ENCODE results near the gene ARHGAP25. TPM values are rescaled to one million over a fixed set of nuclear protein-coding genes. Genes with fewer than 3 reads are reported as not detected.

Gene ARHGAP25
- polyA plus RNA-seq, 1 experiment: 0.55 TPM

DNA sequence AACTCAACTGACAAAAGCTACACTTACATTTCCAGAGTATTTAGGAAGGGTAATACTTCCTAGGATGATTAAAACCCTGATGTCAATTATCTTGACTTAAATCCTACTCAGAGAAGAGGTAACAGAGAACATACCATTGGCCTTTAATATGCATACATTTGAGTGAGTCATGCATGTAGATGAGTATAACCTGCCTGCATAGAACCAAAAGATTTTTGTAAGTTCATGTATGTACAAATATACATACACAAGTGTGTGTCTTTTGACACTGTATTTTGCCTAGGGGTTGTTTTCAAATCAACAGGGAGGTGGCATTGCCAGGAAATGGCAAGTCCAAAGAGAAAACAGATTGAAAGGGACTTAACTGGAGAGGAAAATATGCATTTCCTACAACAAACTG lies 130.5 kb downstream of the ARHGAP25 start:
- TF ChIP-seq, protein P1, sequence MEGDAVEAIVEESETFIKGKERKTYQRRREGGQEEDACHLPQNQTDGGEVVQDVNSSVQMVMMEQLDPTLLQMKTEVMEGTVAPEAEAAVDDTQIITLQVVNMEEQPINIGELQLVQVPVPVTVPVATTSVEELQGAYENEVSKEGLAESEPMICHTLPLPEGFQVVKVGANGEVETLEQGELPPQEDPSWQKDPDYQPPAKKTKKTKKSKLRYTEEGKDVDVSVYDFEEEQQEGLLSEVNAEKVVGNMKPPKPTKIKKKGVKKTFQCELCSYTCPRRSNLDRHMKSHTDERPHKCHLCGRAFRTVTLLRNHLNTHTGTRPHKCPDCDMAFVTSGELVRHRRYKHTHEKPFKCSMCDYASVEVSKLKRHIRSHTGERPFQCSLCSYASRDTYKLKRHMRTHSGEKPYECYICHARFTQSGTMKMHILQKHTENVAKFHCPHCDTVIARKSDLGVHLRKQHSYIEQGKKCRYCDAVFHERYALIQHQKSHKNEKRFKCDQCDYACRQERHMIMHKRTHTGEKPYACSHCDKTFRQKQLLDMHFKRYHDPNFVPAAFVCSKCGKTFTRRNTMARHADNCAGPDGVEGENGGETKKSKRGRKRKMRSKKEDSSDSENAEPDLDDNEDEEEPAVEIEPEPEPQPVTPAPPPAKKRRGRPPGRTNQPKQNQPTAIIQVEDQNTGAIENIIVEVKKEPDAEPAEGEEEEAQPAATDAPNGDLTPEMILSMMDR (IDR thresholded peaks at IDR 0.05; ENCODE audit: low read depth, low read length): no peak
- Histone ChIP-seq H3K27me3 (ENCODE audit: control insufficient read depth, insufficient read depth, low read length) (peaks cover 6% of the 10 kb centered on the region), H3K27ac (ENCODE audit: low read depth, low read length) (no peak overlapping the region), H3K4me3 (ENCODE audit: low read depth, low read length) (no peak overlapping the region), H3K9me3 (ENCODE audit: control insufficient read depth, insufficient read depth, low read length) (no peaks in the 10 kb centered on the region)
- ChIA-PET CTCF (no interaction called here), POLR2A (no interaction called here)
- DNase-seq (ENCODE audit: low read depth, low spot score): no peak

DNA sequence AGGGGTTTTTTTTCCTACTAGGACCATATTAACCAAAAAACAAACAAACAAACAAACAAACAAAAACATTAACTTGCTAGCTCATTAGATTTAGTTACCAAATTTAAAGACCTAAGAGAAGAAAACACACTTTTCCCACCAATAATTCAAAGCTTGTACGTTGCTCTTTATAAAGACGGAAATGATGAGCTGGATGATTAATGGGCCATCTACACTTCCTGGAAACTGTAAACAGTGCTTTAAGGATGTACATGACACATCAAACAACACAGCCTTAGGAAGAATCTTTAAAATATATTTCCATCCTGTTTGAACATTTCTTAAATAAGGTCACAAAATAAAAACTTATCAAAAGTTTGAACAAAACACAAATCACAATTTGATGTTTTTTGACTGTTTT lies 135.6 kb downstream of the ARHGAP25 start:
- no peaks in the 10 kb centered on the region for H3K9me3 ChIP-seq (ENCODE audit: control insufficient read depth, insufficient read depth, low read length)
- no peak overlapping the region for H3K27ac ChIP-seq (ENCODE audit: low read depth, low read length)
- no peaks in the 10 kb centered on the region for H3K27me3 ChIP-seq (ENCODE audit: control insufficient read depth, insufficient read depth, low read length)
- TF ChIP-seq, protein P1 (IDR thresholded peaks at IDR 0.05; ENCODE audit: low read depth, low read length): no peak
- ChIA-PET POLR2A (no interaction called here), CTCF (no interaction called here)
- no peak overlapping the region for H3K4me3 ChIP-seq (ENCODE audit: low read depth, low read length)
- no peak for DNase-seq (ENCODE audit: low read depth, low spot score)

DNA sequence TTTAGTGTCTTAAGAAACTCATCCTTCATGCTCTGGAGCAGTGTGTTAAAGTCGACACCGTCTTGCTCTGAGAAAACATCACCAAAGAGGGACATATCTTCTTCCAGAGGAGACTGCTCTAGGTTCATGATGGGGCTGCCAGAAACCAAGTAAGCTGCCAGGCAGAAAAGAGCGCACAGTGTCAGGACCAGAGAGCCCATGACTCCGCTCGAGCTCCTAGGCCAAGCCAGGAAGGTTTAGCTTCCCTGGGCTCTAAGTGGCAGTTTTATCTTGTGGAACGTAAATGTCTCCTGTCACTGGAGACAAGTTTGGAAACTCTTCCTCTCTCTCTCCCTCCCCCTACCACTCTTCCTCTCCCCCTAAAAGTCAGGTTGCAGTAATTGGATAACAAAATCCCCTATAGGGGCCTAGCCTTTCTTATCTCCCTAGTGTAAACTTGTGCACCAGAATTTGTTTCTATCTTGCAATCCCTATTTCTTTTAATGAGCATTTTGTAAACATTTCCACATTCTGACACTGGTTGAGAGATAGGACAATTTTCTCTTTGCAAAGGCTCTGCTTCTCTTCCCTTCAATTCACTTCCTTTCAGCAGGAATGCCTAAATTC lies 136.7 kb downstream of the ARHGAP25 start, which contains the start of gene BMP10:
TSS of gene BMP10 (minus strand) at position 239 of the 606 bp plus-strand sequence. CDS start at position 200, 39 bp downstream.
- TF ChIP-seq, protein P1 (IDR thresholded peaks at IDR 0.05; ENCODE audit: low read depth, low read length): no peak
- no peak within 1 kb of the TSS for H3K4me3 ChIP-seq (ENCODE audit: low read depth, low read length)
- no peaks in the 10 kb centered on the region for H3K27me3 ChIP-seq (ENCODE audit: control insufficient read depth, insufficient read depth, low read length)
- POLR2A ChIA-PET: no interaction called here
- no peak within 1 kb of the TSS for H3K27ac ChIP-seq (ENCODE audit: low read depth, low read length)
- CTCF ChIA-PET: interaction anchor here (1.2 kb wide), 1 partner anchor 276 kb away, joined by 3 read pairs; no protein-coding TSS in a partner anchor
- H3K9me3 ChIP-seq (ENCODE audit: control insufficient read depth, insufficient read depth, low read length): no peaks in the 10 kb centered on the region
- DNase-seq (ENCODE audit: low read depth, low spot score): no peak

Other genes with a start within 250 kb of the ARHGAP25 start
- gene PROKR1, start 91.2 kb upstream of the ARHGAP25 start, polyA plus RNA-seq (2011; rRNA removed): not detected in 2 replicates
- not detected in 2 replicates for gene BMP10, start 136.6 kb downstream of the ARHGAP25 start, polyA plus RNA-seq (2011; rRNA removed)
- gene GKN2, start 218.1 kb downstream of the ARHGAP25 start, polyA plus RNA-seq (2011; rRNA removed): not detected in 2 replicates
- not detected in 2 replicates for gene GKN1, start 239.8 kb downstream of the ARHGAP25 start, polyA plus RNA-seq (2011; rRNA removed)

Measured in AG04450 (cell line).